ENCODE results near the gene TTC7B.

DNA sequence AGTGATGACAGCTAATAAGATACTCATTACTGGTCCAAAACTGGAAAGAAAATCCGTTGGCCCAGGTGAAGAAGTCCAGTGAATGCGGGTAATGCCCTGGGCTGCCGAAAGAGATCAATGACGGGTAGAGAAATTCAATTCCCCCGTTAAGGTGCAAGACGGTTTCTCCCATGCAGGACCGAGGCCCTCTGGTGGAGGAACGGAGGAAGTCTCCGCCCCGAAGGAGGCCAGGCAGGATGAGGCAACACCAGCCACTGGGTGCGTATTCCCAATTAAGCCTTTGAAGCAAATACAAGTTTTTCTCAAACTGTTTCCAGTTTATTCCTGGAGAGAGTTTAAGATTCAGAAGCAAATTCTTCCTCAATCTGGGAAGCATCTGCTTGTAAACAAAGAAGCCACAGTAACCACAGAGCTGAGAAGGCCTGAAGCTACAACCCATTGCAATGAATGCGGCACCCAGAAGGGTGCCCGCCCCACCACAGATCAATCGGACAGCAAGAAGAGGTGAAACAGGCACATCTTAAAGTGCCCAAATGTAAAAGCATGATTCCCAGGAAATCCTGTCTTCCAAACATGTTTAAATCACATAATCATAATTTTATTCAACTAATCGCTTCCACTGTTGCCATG, 118.5 kb downstream of the TTC7B start:
- TF ChIP-seq, protein P1, sequence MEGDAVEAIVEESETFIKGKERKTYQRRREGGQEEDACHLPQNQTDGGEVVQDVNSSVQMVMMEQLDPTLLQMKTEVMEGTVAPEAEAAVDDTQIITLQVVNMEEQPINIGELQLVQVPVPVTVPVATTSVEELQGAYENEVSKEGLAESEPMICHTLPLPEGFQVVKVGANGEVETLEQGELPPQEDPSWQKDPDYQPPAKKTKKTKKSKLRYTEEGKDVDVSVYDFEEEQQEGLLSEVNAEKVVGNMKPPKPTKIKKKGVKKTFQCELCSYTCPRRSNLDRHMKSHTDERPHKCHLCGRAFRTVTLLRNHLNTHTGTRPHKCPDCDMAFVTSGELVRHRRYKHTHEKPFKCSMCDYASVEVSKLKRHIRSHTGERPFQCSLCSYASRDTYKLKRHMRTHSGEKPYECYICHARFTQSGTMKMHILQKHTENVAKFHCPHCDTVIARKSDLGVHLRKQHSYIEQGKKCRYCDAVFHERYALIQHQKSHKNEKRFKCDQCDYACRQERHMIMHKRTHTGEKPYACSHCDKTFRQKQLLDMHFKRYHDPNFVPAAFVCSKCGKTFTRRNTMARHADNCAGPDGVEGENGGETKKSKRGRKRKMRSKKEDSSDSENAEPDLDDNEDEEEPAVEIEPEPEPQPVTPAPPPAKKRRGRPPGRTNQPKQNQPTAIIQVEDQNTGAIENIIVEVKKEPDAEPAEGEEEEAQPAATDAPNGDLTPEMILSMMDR (IDR thresholded peaks at IDR 0.05; ENCODE audit: extremely low read depth in 1 of 2, insufficient read depth in 1 of 2, low read depth in 1 of 2, low read length in 2 of 2): peak; percentile 92
- TF ChIP-seq POLR2A (IDR thresholded peaks at IDR 0.05; ENCODE audit: low read depth, low read length): no peak
- no peak for TF ChIP-seq POLR2AphosphoS5 (IDR thresholded peaks at IDR 0.05; ENCODE audit: insufficient read depth, low read depth, low read length)
- TF ChIP-seq EZH2 (IDR thresholded peaks at IDR 0.05; ENCODE audit: borderline replicate concordance, low read depth, low read length, severe bottlenecking): no peak
- TF ChIP-seq, protein P2, sequence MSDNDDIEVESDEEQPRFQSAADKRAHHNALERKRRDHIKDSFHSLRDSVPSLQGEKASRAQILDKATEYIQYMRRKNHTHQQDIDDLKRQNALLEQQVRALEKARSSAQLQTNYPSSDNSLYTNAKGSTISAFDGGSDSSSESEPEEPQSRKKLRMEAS (IDR thresholded peaks at IDR 0.05; ENCODE audit: insufficient read depth, insufficient read length): no peak
- no peak for TF ChIP-seq MYC (IDR thresholded peaks at IDR 0.05; ENCODE audit: low read depth, low read length)
- TF ChIP-seq FOS (IDR thresholded peaks at IDR 0.05; ENCODE audit: borderline replicate concordance, insufficient read depth, low read length): no peak
- TF ChIP-seq JUN (IDR thresholded peaks at IDR 0.05; ENCODE audit: borderline replicate concordance, insufficient read depth, insufficient read length, low read depth): no peak
- TF ChIP-seq GATA2 (IDR thresholded peaks at IDR 0.05; ENCODE audit: insufficient read depth, insufficient read length, low read depth, low read length): no peak

Measured in endothelial cell of umbilical vein (primary cell).